ENCODE results near the gene GIT1.

The GIT1 gene

DNA sequence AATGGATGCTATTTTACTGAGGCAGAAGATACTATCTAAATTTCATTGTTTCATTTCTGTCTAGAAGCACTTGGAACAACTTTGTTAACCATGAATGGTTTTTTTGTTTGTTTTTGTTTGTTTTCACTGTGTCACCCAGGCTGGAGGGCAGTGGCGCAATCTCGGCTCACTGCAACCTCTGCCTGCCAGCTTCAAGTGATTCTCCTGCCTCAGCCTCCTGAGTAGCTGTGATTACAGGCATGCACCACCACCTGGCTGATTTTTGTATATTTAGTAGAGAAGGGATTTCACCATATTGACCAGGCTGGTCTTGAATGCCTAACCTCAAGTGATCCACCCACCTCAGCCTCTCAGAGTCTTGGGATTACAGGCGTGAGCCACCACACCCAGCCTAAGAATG lies 63.1 kb downstream of the GIT1 start:
- TF ChIP-seq CTCF (IDR thresholded peaks at IDR 0.05; ENCODE audit: insufficient read depth, low read length): no peak
- no peak for DNase-seq (ENCODE audit: low read depth in 1 of 2, low spot score in 1 of 2)
- Histone ChIP-seq H3K27me3 (ENCODE audit: insufficient read depth, poor library complexity, severe bottlenecking) (no peaks in the 10 kb centered on the region), H3K27ac (replicated peaks) (no peak overlapping the region), H3K4me3 (replicated peaks; ENCODE audit: insufficient read depth, low read length) (no peak overlapping the region)

DNA sequence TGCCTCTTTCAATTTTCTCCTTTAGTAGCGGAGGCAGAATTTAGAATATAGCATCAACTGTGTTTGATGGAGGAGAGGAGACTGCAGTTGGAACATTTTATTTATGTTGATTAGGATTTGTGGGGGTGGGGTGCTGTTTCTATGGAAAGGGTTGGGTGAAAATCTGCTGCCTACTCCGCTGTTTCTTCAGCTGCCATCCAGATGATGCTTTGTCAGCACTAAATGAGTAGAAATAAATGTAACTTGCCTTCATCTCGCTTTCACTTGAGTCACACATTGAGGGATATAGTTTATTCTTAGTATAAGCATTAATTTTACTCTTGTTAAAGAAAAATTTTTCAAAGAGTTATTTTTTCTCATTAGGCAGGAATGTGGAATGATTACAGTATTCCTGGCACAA lies 64.8 kb downstream of the GIT1 start:
- TF ChIP-seq REST (IDR thresholded peaks at IDR 0.05; ENCODE audit: insufficient replicate concordance, low read depth): no peak
- no peak for TF ChIP-seq SPI1 (IDR thresholded peaks at IDR 0.05; ENCODE audit: borderline replicate concordance, low read depth)
- TF ChIP-seq POLR2AphosphoS5 (IDR thresholded peaks at IDR 0.05; ENCODE audit: low read depth): no peak
- Histone ChIP-seq H3K4me3 (replicated peaks; ENCODE audit: insufficient read depth, low read length) (no peak overlapping the region), H3K27ac (replicated peaks) (no peak overlapping the region), H3K27me3 (ENCODE audit: insufficient read depth, poor library complexity, severe bottlenecking) (no peaks in the 10 kb centered on the region)
- DNase-seq (ENCODE audit: low read depth in 1 of 2, low spot score in 1 of 2): no peak
